Cardiac fibroblast (primary cell): ENCODE data around the gene TTC39B.
A peak's percentile ranks its signal among the peaks of the same experiment; 100 is the strongest.

ENCODE experiments used
- DNase-seq, 2 donors: peaks; one replicate each; pipeline versions ENCODE4 v3.0.0 to v3.0.0-alpha.2; 2010; ENCODE audit warnings: low read depth in 2 of 2
- H3K4me3 ChIP-seq, 2 donors: replicated peaks in 1 of 2; 1 replicate in 1 of 2; 2 replicates in 1 of 2; pipeline ENCODE4 v1.5.1; 2011; ENCODE audit warnings: low read depth in 2 of 2, low read length in 2 of 2, mild to moderate bottlenecking in 2 of 2, moderate library complexity in 1 of 2
- CTCF ChIP-seq: IDR thresholded peaks from one replicate; pipeline ENCODE4 v1.5.1; 2011; ENCODE audit warnings: low read depth, mild to moderate bottlenecking, low read length, inconsistent platforms

Gene TTC39B

DNA sequence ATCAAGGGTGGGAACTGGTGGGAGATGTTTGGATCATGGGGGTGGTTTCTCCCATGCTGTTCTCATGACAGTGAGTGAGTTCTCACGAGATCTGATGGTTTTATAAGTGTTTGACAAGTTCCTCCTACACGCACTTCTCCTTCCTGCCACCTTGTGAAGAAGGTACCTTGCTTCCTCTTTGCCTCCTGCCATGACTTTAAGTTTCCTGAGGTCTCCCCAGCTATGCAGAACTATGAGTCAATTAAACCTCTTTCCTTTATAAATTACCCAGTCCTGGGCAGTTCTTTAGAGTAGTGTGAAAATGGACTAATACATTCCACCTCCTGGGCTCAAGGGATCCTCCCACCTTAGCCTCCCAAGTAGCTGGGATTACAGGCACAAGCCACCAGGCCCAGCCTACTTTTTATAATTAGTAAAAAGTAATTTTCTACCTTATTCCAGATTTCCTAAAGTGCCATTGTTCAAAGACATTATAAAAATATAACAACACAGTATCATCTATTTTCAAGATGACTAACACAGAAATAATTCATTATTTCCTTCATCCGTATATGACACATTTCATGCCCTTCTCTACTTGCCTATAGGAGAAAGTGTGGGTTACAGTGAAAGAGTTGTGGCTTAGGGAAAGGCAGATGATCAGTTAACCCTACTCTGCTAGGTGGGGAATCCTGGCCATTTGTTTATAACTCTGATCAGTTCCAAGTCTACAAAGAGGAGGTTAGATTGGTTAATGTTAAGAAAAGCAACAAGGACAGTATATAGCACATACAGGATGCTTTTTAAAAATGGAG is 99.9 kb downstream of the TTC39B start:
- no peak overlapping the region for H3K4me3 ChIP-seq
- peak in 1 of 2 donors; percentile 25 for DNase-seq
- TF ChIP-seq CTCF = no peak

DNA sequence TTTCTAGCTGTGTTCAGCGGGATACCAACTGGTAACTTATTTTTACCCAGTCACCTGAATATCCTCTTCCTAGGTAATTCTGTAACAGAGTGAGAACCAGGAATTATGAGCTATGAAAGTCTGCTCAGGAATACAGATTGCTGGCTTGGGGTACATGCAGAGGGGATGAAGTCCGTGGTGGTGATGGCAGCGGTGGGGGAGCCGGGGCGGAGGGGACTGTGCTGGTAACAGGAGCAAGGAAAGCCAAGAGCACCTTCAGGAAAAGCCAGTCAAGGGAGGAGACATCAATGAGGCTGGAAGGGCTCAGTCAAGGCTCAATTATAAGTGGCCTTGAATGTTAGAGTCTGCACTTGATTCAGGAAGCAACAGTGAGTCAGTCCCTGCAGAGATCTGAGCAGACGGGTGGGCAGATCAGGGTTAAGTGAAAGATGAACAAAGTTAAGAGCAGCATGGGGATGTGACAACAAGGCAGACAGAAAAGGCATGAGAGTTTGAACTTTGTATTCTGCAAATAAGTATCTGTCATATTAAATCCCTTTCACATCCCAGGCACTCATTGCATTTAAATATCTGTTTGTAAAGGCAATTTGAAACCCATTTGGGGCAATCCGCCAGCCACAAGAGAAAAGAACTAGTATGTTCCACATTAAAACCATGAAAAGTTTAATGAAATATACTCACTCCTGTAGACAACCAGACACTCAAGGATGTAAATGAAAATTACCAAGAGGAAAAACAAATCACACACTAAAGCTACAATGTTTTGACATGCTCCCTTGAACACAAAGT is 101.2 kb downstream of the TTC39B start:
- no peak overlapping the region for H3K4me3 ChIP-seq
- peak in 1 of 2 donors; percentile 12 for DNase-seq
- TF ChIP-seq CTCF = no peak

DNA sequence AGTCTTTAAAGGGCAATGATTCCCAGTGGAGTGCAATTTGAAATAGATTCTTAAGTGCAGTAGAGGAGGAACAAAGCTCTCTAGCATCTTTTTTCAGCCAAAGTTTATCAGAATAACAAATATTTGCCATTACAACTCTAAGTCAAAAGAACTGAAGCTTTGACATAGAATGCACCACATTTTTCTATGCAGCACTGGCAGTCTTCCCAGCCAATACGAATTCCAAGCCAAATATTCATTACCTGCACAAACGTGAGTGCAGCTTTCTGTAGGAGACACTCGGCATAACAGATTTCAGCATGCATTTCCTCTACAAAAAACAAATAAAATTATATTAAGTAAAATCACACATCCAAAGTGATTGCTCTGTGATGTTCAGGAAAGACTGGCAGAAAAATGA is 103.4 kb downstream of the TTC39B start:
- TF ChIP-seq CTCF = no peak
- no peak overlapping the region for H3K4me3 ChIP-seq
- no peak for DNase-seq

GRCh38 chr9:15200111-15200510 is 106.9 kb downstream of the TTC39B start:
- no peak for DNase-seq
- TF ChIP-seq CTCF = no peak

DNA sequence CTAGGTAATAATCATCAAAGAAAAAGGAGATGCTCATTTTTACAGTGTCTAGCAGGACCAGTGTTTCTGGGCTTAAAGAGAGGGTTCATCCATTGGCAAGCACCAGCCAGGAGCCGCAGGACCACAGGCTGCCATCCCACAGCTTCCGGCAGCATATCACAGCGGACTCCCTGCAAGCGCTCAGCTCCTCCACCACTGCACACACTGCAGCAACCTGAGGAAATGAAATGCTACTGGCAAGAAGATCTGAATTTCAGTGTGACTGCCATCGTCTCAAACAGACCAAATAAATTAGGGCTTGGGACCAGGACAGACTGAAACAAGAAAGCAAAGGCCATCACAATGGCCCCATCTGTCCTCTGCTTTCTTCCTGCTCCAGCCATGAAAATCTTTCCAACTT is 114.2 kb downstream of the TTC39B start:
- no peak for TF ChIP-seq CTCF
- DNase-seq = no peak
- no peak overlapping the region for H3K4me3 ChIP-seq

More at GRCh38 chr9:15200111-15200510, 106.9 kb downstream of the TTC39B start:
- no peak overlapping the region for H3K4me3 ChIP-seq

DNA sequence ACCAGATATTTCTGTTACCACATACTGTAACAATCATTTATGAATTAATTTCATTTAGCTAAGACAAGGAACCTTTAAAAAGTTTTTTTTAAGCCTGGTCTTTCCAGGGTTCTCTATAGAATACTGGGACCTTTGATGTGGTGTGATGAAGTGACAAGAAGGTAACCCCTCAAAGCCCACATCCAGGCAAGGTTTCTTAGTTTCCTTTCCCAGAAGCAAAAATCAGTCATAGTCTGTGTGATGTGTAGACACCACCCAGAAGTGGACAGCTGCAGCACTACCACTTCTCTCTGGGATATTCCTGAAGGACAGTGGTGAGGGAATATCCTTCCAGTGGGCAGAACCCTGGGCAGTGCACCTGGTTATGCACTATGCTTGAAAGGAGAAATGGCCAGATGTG is 115.6 kb downstream of the TTC39B start:
- DNase-seq = no peak
- no peak for TF ChIP-seq CTCF
- no peak overlapping the region for H3K4me3 ChIP-seq
